OCI-LY1 (cell line): ENCODE data around the gene PRR13.
"Not testable (repeated sequence)": the region's sequence is repeated elsewhere in the genome, so short reads cannot be mapped to it uniquely, and the experiment has no call there.

Experiments used
- H2AFZ ChIP-seq: fragments of 200-600 bp; sonication (generic), shearing (Covaris generic); 2 replicates; pipeline ENCODE4 v1.6.0; 2014; ENCODE audit warnings: antibody characterized with exemption, mild to moderate bottlenecking, low read length
- H3F3A ChIP-seq: fragments of 200-600 bp; sonication (generic), shearing (Covaris generic); 2 replicates; pipeline ENCODE4 v1.6.0; 2014; ENCODE audit warnings: mild to moderate bottlenecking, antibody characterized with exemption, low read length, moderate library complexity; ENCODE audit not compliant: insufficient read depth
- H3K27ac ChIP-seq: fragments of 200-600 bp; sonication (generic); 2 replicates; pipeline ENCODE4 v1.5.1; 2014; ENCODE audit warnings: low read length, mixed run types, mild to moderate bottlenecking, low read depth; ENCODE audit not compliant: poor library complexity, severe bottlenecking
- H3K27me3 ChIP-seq: fragments of 200-600 bp; sonication (generic); 2 replicates; pipeline ENCODE4 v1.6.0; 2014; ENCODE audit warnings: antibody characterized with exemption, mild to moderate bottlenecking, low read length, moderate library complexity; ENCODE audit not compliant: insufficient read depth
- H3K36me3 ChIP-seq: fragments of 200-600 bp; sonication (generic); 2 replicates; pipeline ENCODE4 v1.6.1; 2014; ENCODE audit warnings: mild to moderate bottlenecking, antibody characterized with exemption, low read length, moderate library complexity, mixed read lengths; ENCODE audit not compliant: insufficient read depth
- H3K4me1 ChIP-seq: fragments of 200-600 bp; sonication (generic); 2 replicates; pipeline ENCODE4 v1.5.1; 2014; ENCODE audit warnings: mild to moderate bottlenecking, low read length, moderate library complexity; ENCODE audit not compliant: insufficient read depth, severe bottlenecking
- H3K4me2 ChIP-seq: fragments of 200-600 bp; sonication (generic), shearing (Covaris generic); 2 replicates; pipeline ENCODE4 v1.6.1; 2014; ENCODE audit warnings: low read length
- H3K4me3 ChIP-seq: fragments of 200-600 bp; sonication (generic); 2 replicates; pipeline ENCODE4 v1.5.1; 2014; ENCODE audit warnings: low read length, low read depth, mild to moderate bottlenecking, mixed read lengths; ENCODE audit not compliant: poor library complexity, severe bottlenecking
- H3K79me2 ChIP-seq: fragments of 200-600 bp; shearing (Covaris generic); 2 replicates; pipeline ENCODE4 v1.6.1; 2016; ENCODE audit warnings: mixed run types, low read length, mixed read lengths; ENCODE audit not compliant: insufficient read depth
- H3K9ac ChIP-seq: fragments of 200-600 bp; sonication (generic), shearing (Covaris generic); 2 replicates; pipeline ENCODE4 v1.6.1; 2014; ENCODE audit warnings: mild to moderate bottlenecking, low read length, mixed read lengths
- H3K9me2 ChIP-seq: fragments of 200-600 bp; sonication (generic), shearing (Covaris generic); 2 replicates; pipeline ENCODE4 v1.6.1; 2014; ENCODE audit warnings: low read depth, mild to moderate bottlenecking, low read length, mixed read lengths
- H3K9me3 ChIP-seq: fragments of 200-600 bp; shearing (Covaris generic); 2 replicates; pipeline ENCODE4 v1.6.1; 2014; ENCODE audit warnings: low read length, mixed read lengths
- H4K20me1 ChIP-seq: fragments of 200-600 bp; sonication (generic), shearing (Covaris generic); 2 replicates; pipeline ENCODE4 v1.6.0; 2016; ENCODE audit warnings: mild to moderate bottlenecking, low read length; ENCODE audit not compliant: insufficient read depth
- EZH2 ChIP-seq: fragments of 200-600 bp; sonication (generic), shearing (Covaris generic); IDR thresholded peaks from 2 replicates; pipeline ENCODE4 v1.8.0; 2017; ENCODE audit warnings: borderline replicate concordance, mixed run types, mild to moderate bottlenecking, antibody characterized with exemption, low read length, moderate library complexity, mixed read lengths
- TF ChIP-seq, protein P1 (sequence below): fragments of 200-600 bp; sonication (generic), shearing (Covaris generic); IDR thresholded peaks from 2 replicates; pipeline ENCODE4 v1.5.1; 2017; ENCODE audit warnings: mild to moderate bottlenecking, antibody characterized with exemption, low read length, moderate library complexity, mixed read lengths

Gene PRR13

DNA sequence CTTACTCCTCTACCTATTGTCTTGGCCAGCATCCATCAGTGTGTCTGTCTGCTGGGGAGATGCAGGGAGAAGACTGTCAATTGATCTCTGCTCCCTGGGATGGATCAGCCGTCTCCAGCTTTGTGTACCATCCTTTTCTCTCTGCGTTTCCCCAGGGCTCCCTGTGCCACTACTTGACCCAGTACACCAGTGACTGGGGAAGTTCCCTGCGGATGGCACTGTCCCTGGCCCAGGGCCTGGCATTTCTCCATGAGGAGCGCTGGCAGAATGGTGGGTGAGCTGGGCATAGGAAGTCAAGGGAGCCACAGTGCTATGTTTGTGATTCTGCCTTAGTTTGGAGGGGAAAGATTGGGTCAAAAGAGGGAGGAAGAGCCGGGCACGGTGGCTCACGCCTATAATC lies 12.8 kb upstream of the PRR13 start:
- Histone ChIP-seq H3K4me3 (no peak overlapping the region), H3K27me3 (no peaks in the 10 kb centered on the region), H2AFZ (no peak overlapping the region), H3K79me2 (no peaks in the 10 kb centered on the region), H3K9ac (no peak overlapping the region), H3F3A (no peaks in the 10 kb centered on the region), H3K9me3 (no peaks in the 10 kb centered on the region), H3K9me2 (no peaks in the 10 kb centered on the region), H4K20me1 (no peaks in the 10 kb centered on the region), H3K27ac (no peak overlapping the region), H3K4me2 (no peak overlapping the region), H3K36me3 (no peaks in the 10 kb centered on the region; the same call in 1 of the 2 replicates), H3K4me1 (no peaks in the 10 kb centered on the region)
- no peak for TF ChIP-seq EZH2
- TF ChIP-seq, protein P1, sequence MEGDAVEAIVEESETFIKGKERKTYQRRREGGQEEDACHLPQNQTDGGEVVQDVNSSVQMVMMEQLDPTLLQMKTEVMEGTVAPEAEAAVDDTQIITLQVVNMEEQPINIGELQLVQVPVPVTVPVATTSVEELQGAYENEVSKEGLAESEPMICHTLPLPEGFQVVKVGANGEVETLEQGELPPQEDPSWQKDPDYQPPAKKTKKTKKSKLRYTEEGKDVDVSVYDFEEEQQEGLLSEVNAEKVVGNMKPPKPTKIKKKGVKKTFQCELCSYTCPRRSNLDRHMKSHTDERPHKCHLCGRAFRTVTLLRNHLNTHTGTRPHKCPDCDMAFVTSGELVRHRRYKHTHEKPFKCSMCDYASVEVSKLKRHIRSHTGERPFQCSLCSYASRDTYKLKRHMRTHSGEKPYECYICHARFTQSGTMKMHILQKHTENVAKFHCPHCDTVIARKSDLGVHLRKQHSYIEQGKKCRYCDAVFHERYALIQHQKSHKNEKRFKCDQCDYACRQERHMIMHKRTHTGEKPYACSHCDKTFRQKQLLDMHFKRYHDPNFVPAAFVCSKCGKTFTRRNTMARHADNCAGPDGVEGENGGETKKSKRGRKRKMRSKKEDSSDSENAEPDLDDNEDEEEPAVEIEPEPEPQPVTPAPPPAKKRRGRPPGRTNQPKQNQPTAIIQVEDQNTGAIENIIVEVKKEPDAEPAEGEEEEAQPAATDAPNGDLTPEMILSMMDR: no peak

DNA sequence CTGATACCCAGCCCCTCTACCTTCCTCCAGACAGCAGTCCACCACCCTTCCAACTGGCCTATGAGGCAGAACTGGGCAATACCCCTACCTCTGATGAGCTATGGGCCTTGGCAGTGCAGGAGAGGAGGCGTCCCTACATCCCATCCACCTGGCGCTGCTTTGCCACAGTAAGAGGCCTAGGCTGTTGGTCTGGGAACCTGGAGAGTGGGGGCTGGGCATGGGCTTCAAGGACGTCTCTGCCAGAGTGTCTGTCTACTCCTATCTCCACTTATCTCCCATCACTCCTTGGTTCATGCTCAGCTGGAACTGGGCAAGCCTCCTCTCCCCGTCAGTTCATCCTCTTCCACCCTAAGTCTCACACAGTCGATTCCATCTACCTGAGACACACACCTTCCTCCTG lies 11.4 kb upstream of the PRR13 start:
- Histone ChIP-seq H3K9me3 (no peaks in the 10 kb centered on the region), H3K4me3 (no peak overlapping the region), H3K4me1 (no peaks in the 10 kb centered on the region), H3F3A (no peaks in the 10 kb centered on the region), H3K36me3 (no peaks in the 10 kb centered on the region; the same call in 1 of the 2 replicates), H3K9ac (no peak overlapping the region), H2AFZ (no peak overlapping the region), H3K27ac (no peak overlapping the region), H4K20me1 (no peaks in the 10 kb centered on the region), H3K9me2 (no peaks in the 10 kb centered on the region), H3K27me3 (no peaks in the 10 kb centered on the region), H3K4me2 (no peak overlapping the region), H3K79me2 (no peaks in the 10 kb centered on the region)
- TF ChIP-seq, protein P1: no peak
- TF ChIP-seq EZH2: no peak

DNA sequence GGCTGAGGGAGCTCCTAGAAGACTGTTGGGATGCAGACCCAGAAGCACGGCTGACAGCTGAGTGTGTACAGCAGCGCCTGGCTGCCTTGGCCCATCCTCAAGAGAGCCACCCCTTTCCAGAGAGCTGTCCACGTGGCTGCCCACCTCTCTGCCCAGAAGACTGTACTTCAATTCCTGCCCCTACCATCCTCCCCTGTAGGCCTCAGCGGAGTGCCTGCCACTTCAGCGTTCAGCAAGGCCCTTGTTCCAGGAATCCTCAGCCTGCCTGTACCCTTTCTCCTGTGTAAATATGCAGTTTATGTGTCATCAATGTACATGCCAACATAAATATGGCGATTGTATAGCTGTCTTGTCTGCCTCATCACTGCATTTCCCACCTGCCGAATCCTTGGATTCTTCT lies 10.3 kb upstream of the PRR13 start:
- no peak overlapping the region for H3K4me3 ChIP-seq
- no peaks in the 10 kb centered on the region for H3K9me2 ChIP-seq
- no peaks in the 10 kb centered on the region for H3K9me3 ChIP-seq
- H3K9ac ChIP-seq: no peak overlapping the region
- H3K4me2 ChIP-seq: no peak overlapping the region
- H3F3A ChIP-seq: no peaks in the 10 kb centered on the region
- no peak overlapping the region for H3K27ac ChIP-seq
- H4K20me1 ChIP-seq: no peaks in the 10 kb centered on the region
- H3K79me2 ChIP-seq: no peaks in the 10 kb centered on the region
- H2AFZ ChIP-seq: no peak overlapping the region
- no peaks in the 10 kb centered on the region; the same call in 1 of the 2 replicates for H3K36me3 ChIP-seq
- TF ChIP-seq, protein P1: no peak
- no peak for TF ChIP-seq EZH2
- no peaks in the 10 kb centered on the region for H3K27me3 ChIP-seq
- no peaks in the 10 kb centered on the region for H3K4me1 ChIP-seq

DNA sequence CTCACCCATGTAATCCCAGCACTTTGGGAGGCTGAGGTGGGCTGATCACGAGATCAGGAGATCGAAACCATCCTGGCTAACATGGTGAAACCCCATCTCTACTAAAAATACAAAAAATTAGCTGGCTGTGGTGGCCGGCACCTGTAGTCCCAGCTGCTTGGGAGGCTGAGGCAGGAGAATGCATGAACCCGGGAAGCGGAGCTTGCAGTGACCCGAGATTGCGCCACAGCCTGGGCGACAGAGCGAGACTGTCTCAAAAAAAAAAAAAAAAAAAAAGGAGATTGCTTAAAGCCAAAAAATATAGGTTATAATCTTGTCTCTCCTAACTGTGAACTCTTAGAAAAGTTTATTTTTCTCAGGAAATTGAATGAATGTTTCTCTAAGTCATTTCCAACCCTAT lies 6.2 kb upstream of the PRR13 start:
- H3K79me2 ChIP-seq, H3K36me3 ChIP-seq, H3K4me2 ChIP-seq, H3K4me1 ChIP-seq, H2AFZ ChIP-seq, H3K9me3 ChIP-seq, H4K20me1 ChIP-seq, H3K27me3 ChIP-seq, H3K9me2 ChIP-seq, H3K27ac ChIP-seq, H3K4me3 ChIP-seq, H3K9ac ChIP-seq, H3F3A ChIP-seq: not testable (repeated sequence)

DNA sequence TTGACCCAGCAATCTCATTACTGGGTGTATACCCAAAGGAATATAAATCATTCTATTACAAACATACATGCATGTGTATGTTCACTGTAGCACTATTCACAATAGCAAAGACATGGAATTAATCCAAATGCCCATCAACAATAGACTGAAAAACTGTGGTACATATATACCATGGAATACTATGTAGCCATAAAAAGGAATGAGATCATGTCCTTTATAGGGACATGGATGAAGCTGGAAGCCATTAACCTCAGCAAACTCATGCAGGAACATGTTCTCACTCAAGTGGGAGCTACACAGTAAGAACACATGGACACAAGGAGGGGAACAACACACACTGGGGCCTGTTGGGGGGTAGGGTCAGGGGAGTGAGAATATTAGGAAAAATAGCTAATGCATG lies 2.0 kb upstream of the PRR13 start:
- H3K4me2 ChIP-seq, H4K20me1 ChIP-seq, H2AFZ ChIP-seq, H3K4me3 ChIP-seq, H3F3A ChIP-seq, H3K27me3 ChIP-seq, H3K27ac ChIP-seq, H3K9me3 ChIP-seq, H3K9me2 ChIP-seq, H3K9ac ChIP-seq: not testable (repeated sequence)
- Histone ChIP-seq H3K4me1 (peaks cover 26% of the 10 kb centered on the region), H3K36me3 (peaks cover 17% of the 10 kb centered on the region), H3K79me2 (peaks cover 14% of the 10 kb centered on the region)
